GM12874 (cell line): Measurements from ENCODE around the gene OPN3.

Experiments
- TF ChIP-seq, protein P1 (sequence below): IDR thresholded peaks from 2 replicates; pipeline ENCODE4 v1.5.1; 2011; ENCODE audit warnings: low read depth, mild to moderate bottlenecking, control low read depth, low read length, moderate library complexity; ENCODE audit not compliant: insufficient read depth

The OPN3 gene

DNA sequence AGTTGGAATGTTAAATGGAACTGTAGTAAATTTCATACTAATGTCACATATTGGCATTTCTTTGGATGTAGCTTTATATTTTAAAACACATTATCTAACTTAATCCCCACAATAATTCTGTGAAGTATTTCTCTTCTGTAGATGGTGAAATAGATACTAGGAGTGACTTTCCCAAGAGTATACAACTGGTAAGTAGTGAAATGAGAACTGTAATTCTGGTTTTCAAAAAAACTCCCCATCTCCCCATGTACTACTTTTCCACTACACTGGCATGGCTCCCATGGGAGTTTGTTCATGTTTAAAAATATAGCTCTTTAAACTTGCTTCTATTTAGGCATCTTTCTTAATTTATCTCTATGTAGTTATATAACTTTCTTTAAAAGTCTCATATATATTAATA, 10.2 kb downstream of the OPN3 start:
- TF ChIP-seq, protein P1, sequence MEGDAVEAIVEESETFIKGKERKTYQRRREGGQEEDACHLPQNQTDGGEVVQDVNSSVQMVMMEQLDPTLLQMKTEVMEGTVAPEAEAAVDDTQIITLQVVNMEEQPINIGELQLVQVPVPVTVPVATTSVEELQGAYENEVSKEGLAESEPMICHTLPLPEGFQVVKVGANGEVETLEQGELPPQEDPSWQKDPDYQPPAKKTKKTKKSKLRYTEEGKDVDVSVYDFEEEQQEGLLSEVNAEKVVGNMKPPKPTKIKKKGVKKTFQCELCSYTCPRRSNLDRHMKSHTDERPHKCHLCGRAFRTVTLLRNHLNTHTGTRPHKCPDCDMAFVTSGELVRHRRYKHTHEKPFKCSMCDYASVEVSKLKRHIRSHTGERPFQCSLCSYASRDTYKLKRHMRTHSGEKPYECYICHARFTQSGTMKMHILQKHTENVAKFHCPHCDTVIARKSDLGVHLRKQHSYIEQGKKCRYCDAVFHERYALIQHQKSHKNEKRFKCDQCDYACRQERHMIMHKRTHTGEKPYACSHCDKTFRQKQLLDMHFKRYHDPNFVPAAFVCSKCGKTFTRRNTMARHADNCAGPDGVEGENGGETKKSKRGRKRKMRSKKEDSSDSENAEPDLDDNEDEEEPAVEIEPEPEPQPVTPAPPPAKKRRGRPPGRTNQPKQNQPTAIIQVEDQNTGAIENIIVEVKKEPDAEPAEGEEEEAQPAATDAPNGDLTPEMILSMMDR = no peak

DNA sequence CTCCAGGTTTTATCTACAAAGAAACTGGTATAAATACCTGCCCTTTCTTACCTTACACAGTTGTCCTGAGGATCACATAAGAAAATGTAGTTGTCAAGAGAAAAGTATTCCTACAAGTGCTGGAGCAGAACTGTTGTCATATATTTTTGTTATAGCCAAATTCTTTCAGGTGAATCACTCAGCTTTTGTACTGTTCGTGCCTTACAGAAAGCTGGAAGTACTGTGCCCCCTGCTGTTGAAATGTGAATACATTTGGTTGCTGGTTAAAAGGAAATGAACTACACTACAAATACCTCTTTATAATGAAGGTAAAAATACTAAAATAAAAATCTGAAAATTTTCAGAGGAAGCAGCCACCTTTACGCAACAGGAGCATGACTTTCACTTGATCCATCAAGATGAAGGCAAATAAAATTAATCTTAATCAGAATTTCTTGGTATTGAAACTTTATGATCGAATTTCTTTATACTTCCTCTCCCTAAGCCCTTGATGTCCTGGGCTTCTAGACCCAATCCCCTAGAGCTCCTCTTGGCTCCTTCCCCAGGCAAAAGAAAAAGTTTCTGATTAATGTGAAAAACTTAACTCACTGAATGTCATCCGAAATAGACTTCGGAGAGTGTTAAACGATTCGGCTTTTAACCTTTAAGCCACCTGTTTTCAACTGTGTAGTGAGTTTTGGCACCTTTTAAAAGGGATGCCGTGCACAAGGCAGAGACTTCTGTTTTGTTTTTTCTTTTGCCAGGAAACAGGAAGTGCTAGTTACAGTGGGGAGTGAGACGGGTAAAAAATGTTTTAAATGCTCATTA, 12.5 kb downstream of the OPN3 start:
- TF ChIP-seq, protein P1 = peak; percentile 52; the same call in 1 of the 2 replicates

DNA sequence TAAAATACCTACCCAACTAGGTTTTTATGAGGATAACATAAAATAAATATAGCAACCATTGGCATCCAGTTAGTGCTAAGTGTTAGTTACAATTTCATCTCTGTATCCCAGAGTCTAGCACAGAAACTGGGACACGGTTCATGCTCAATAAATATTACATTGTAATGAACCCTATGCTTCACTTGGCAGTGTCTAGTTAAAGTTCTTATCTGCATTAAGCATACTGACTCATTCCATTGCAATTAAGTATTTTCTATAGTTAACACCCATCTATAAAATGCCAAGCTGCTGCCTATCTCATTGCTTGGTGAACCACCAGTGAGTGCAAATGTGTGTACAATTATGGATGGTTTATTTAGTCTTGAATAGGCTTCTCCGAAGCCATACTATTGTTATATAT, 15.2 kb downstream of the OPN3 start:
- TF ChIP-seq, protein P1 = no peak

DNA sequence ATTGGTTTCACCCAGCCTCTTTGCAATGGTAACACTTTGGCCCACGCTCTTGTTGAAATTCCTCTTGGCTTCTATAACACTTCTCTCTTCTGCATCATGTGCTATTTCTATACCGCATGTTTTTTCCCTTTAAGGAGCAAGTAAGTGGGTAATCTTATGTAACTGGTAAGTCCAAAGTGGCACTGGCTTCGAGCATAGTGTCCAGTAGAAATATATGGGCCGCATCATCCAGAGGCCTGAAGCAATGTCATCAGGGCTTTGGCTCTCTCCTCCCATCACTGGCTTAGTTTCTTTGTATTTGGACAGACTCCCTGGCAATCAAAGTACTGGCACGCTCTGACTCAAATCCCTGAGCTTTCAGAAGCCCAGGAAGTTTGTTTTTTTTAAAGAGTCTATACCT, 17.5 kb downstream of the OPN3 start:
- TF ChIP-seq, protein P1 = no peak

DNA sequence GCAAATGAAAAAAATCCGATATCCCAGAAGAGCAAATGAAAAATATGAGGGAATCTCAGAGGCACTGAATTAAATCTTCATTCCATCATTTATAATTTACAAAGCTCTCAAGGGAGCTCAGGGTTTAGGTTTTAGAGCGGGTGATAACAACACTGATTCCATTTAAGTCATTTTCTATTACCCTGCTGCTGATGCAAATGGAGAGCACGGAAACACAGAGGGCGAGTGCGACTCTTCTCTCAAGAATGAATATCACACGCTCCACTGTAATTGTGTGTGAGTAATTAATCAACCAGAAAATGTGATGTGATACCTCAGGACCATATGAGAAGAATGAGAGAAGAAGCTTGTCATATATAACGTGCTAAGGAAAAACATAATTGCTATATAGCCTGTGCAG, 22.7 kb downstream of the OPN3 start:
- TF ChIP-seq, protein P1 = no peak

DNA sequence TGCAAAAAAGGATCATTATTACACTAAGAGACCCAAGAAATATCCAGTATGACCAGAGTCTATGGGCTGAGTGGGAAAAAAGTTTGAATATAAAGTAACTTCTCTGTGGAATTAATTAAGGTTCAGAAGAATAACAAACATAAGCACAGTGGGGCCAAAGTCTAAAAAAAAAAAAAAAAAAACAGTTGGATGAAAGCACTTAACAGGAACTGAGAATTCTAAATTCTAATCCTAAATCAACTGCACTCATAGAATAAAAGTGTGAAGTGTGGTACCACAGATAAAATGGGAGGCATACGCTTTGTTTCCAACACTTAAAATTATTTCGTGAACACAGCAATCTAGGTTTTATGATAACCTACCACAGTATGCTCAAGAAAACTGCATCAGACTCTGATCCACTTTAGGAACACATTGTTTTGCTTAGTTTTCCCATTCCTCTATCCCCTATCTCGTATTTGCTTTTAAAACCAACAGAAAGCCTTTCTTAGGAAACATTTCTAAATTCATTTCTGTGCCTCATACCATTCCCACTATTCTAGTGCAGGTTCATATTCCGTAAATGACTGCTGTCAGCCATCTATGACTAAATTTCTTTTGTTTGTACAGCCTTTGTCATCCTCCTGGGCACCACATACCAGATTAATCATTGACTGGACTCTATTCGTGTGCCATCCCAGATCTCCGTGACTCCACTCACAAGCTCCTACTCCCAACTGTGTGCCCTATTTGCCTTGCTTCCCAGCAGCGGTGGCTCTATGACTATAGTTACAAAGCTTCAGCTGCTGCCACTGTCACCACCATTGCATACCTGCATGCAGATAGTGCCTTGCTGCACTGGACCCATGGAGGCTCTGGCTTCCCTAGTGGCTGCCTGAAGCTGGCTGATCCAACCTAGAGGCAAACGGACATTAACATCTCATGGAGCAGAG, 24.9 kb downstream of the OPN3 start:
- TF ChIP-seq, protein P1 = no peak

DNA sequence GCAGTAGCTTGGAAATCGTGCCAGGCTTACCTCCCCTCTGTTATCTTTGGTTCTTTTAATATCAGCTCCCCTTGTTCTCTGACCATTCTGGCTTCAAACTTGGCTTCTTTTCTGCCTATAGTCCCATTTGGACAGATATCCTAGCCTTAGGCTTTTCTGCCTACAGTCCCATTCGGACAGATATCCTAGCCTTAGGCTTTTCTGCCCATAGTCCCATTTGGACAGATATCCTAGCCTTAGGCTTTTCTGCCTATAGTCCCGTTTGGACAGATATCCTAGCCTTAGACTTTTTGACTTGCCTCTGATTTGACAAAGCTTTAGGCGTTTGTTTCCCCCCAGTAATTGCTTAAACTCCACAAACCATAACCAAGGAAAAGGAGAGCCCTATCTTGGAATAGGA, 25.6 kb downstream of the OPN3 start:
- TF ChIP-seq, protein P1 = no peak
